Natural killer cell (primary cell): ENCODE measurements around the gene TSSK2. TPM values are rescaled to one million over a fixed set of nuclear protein-coding genes. Genes with fewer than 3 reads are reported as not detected.

Experiments
- ATAC-seq, 3 donors: fragments of 150-1000 bp in 2 of 3; fragments of 200-7000 bp in 1 of 3; cut with Tn5 transposase; 1 replicate in 1 of 3; 2 replicates in 2 of 3; pipeline ENCODE4 v1.10.0; 2021; ENCODE audit warnings: mild to moderate bottlenecking in 2 of 3, moderate library complexity in 2 of 3
- DNase-seq, 2 donors: peaks; one replicate each; pipeline versions ENCODE4 v3.0.0 to v3.0.0-alpha.2; 2013 to 2021; ENCODE audit warnings: mixed read lengths in 1 of 2
- H3K27ac ChIP-seq: one replicate; pipeline ENCODE4 v1.5.1; 2013; ENCODE audit warnings: mild to moderate bottlenecking, low read length
- H3K27me3 ChIP-seq: one replicate; pipeline ENCODE4 v1.6.1; 2013; ENCODE audit warnings: low read length; ENCODE audit not compliant: control insufficient read depth, insufficient read depth
- H3K36me3 ChIP-seq: one replicate; pipeline ENCODE4 v1.6.1; 2013; ENCODE audit warnings: low read length; ENCODE audit not compliant: control insufficient read depth, insufficient read depth
- H3K4me1 ChIP-seq: one replicate; pipeline ENCODE4 v1.6.1; 2013; ENCODE audit warnings: low read length; ENCODE audit not compliant: control insufficient read depth, insufficient read depth
- H3K4me3 ChIP-seq: one replicate; pipeline ENCODE4 v1.5.1; 2013; ENCODE audit warnings: low read length
- H3K9me3 ChIP-seq: one replicate; pipeline ENCODE4 v1.6.1; 2013; ENCODE audit warnings: low read length; ENCODE audit not compliant: control insufficient read depth, insufficient read depth
- H3K27ac Mint-ChIP-seq, 2 donors: one replicate each; pipeline ENCODE4 v1.8.0; 2022; ENCODE audit warnings: mild to moderate bottlenecking in 2 of 2, mixed read lengths in 2 of 2, moderate library complexity in 1 of 2
- H3K27me3 Mint-ChIP-seq, 2 donors: one replicate each; pipeline ENCODE4 v1.8.0; 2022; ENCODE audit warnings: low read depth in 2 of 2, mixed read lengths in 2 of 2
- H3K36me3 Mint-ChIP-seq: one replicate; pipeline ENCODE4 v1.8.0; 2022; ENCODE audit warnings: mixed read lengths
- H3K4me1 Mint-ChIP-seq, 2 donors: one replicate each; pipeline ENCODE4 v1.8.0; 2022; ENCODE audit warnings: mixed read lengths in 2 of 2
- H3K4me3 Mint-ChIP-seq: one replicate; pipeline ENCODE4 v1.8.0; 2022; ENCODE audit warnings: mild to moderate bottlenecking, moderate library complexity, mixed read lengths
- H3K9me3 Mint-ChIP-seq, 2 donors: one replicate each; pipeline ENCODE4 v1.8.0; 2022; ENCODE audit warnings: mixed read lengths in 2 of 2
- CTCF ChIP-seq: fragments of 200-600 bp; IDR thresholded peaks from one replicate; pipeline ENCODE4 v1.8.0; 2022; ENCODE audit warnings: antibody characterized with exemption
- WGBS: methylation state at CpG from one replicate; pipeline ENCODE4 v1.1.7; 2013; ENCODE audit warnings: missing lambda C conversion rate; ENCODE audit not compliant: insufficient coverage; 5-methylcytosine and 5-hydroxymethylcytosine counted together
- intact Hi-C: fragments of 100-400 bp; cut with micrococcal nuclease; formaldehyde crosslinking; loops from one replicate; pipeline ENCODE4 v1.14.2; 2022
- total RNA-seq, 4 donors: library from RNA; stranded (reverse); fragments of 120-200 nt in 1 of 4; gene quantifications; one replicate each; pipeline versions ENCODE4 v1.2.3 to v1.2.4, GENCODE V29; 2013 to 2022

Gene TSSK2
- total RNA-seq, 3 donors from 2014 or later (not counting 1 experiment from before 2014, with no cell fraction given), result not detected

- Mint-ChIP-seq H3K4me1 (no peaks in the 10 kb centered on the region), H3K4me3 (no peak overlapping the region), H3K36me3 (no peaks in the 10 kb centered on the region), H3K27me3 (no peaks in the 10 kb centered on the region), H3K9me3 (no peaks in the 10 kb centered on the region), H3K27ac (no peak overlapping the region)
- ATAC-seq, result no peak
- no peaks in the 10 kb centered on the region for H3K9me3 ChIP-seq
- no peak overlapping the region for H3K27ac ChIP-seq
- DNase-seq, result no peak
- no peaks in the 10 kb centered on the region for H3K27me3 ChIP-seq
- H3K36me3 ChIP-seq, result peaks cover 8% of the 10 kb centered on the region
- 82% methylated on average over 7 of the region's 7 CpGs for WGBS
- intact Hi-C loops, result loop anchor here (10.0 kb wide), 1 partner anchor 306 kb away; the partner anchor contains the start of genes HIRA and MRPL40
- H3K4me3 ChIP-seq, result no peak overlapping the region
- no peak for TF ChIP-seq CTCF
- H3K4me1 ChIP-seq, result no peaks in the 10 kb centered on the region
These were observed 2.0 kb upstream of the TSSK2 start for GRCh38 chr22:19128946-19129727.

- H3K27ac ChIP-seq, result no peak overlapping the region
- WGBS, result 85% methylated on average over 8 of the region's 8 CpGs
- ATAC-seq, result no peak
These were observed 1.2 kb upstream of the TSSK2 start for GRCh38 chr22:19129871-19130270.

GRCh38 chr22:19131685-19132015 lies 542 bp downstream of the TSSK2 start:
- intact Hi-C loops, result no loop called here
- H3K36me3 Mint-ChIP-seq, result no peaks in the 10 kb centered on the region
- H3K36me3 ChIP-seq, result peaks cover 26% of the 10 kb centered on the region

More at GRCh38 chr22:19129871-19130270, 1.2 kb upstream of the TSSK2 start:
- no peak overlapping the region for H3K4me3 Mint-ChIP-seq
- H3K36me3 Mint-ChIP-seq, result no peaks in the 10 kb centered on the region
- intact Hi-C loops, result loop anchor here (10.0 kb wide), 1 partner anchor 305 kb away; the partner anchor contains the start of genes HIRA and MRPL40
- H3K27me3 Mint-ChIP-seq, result no peaks in the 10 kb centered on the region
- Histone ChIP-seq H3K4me1 (no peaks in the 10 kb centered on the region), H3K27me3 (no peaks in the 10 kb centered on the region), H3K36me3 (peaks cover 15% of the 10 kb centered on the region), H3K9me3 (no peaks in the 10 kb centered on the region), H3K4me3 (no peak overlapping the region)
- DNase-seq, result no peak
- H3K27ac Mint-ChIP-seq, result no peak overlapping the region
- H3K4me1 Mint-ChIP-seq, result no peaks in the 10 kb centered on the region
- no peak for TF ChIP-seq CTCF
- no peaks in the 10 kb centered on the region for H3K9me3 Mint-ChIP-seq

More at GRCh38 chr22:19131685-19132015, 542 bp downstream of the TSSK2 start:
- 97% methylated on average over 19 of the region's 19 CpGs for WGBS
- no peak overlapping the region for H3K4me3 ChIP-seq
- H3K27ac Mint-ChIP-seq, result no peak overlapping the region
- TF ChIP-seq CTCF, result no peak
- no peak overlapping the region for H3K27ac ChIP-seq
- ATAC-seq (no peak), DNase-seq (no peak)
- no peaks in the 10 kb centered on the region for H3K9me3 ChIP-seq
- H3K27me3 ChIP-seq, result no peaks in the 10 kb centered on the region
- no peaks in the 10 kb centered on the region for H3K4me1 ChIP-seq
- no peak overlapping the region for H3K4me3 Mint-ChIP-seq
- H3K4me1 Mint-ChIP-seq, result peaks cover 0 to 9% of the 10 kb centered on the region in 2 donors
- H3K27me3 Mint-ChIP-seq, result no peaks in the 10 kb centered on the region
- H3K9me3 Mint-ChIP-seq, result no peaks in the 10 kb centered on the region
